ENCODE data around the gene NDUFV3.
"Not testable (repeated sequence)": the region's sequence is repeated elsewhere in the genome, so short reads cannot be mapped to it uniquely, and the experiment has no call there.

NDUFV3 gene

DNA sequence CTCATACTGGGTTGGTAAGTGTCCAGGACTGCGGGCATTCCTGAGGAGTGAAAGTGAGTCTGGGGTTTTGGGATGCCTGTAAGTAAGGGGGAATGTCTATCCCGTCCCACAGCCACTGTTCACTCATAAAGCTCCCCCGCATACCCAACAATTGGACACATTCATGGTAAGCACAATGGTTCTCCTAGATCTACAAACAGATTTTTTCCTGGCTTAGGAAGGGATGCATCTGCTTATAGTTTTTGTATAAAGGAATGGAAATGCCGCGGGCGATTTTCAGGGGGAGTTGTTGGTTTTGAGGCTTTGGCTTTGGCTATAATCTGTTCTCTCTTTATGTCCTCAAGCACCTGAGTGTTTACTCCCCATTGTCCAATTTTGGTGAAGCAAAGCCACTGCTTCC is 25.2 kb downstream of the NDUFV3 start:
- no peaks in the 10 kb centered on the region for H3K9me3 ChIP-seq (ENCODE audit: control insufficient read depth, low read length)
- H3K27me3 ChIP-seq (ENCODE audit: control insufficient read depth, insufficient read depth, low read length): no peaks in the 10 kb centered on the region
- H3K9ac ChIP-seq (ENCODE audit: low read length): no peak overlapping the region
- peaks cover 3% of the 10 kb centered on the region for H3K36me3 ChIP-seq (ENCODE audit: control insufficient read depth, insufficient read depth, low read length)
- no peak overlapping the region for H3K4me3 ChIP-seq (ENCODE audit: low read length)
- H3K4me1 ChIP-seq (ENCODE audit: control insufficient read depth, insufficient read depth, low read length): no peaks in the 10 kb centered on the region

- Histone ChIP-seq H3K4me1 (ENCODE audit: control insufficient read depth, insufficient read depth, low read length) (peaks cover 7% of the 10 kb centered on the region), H3K27me3 (ENCODE audit: control insufficient read depth, insufficient read depth, low read length) (no peaks in the 10 kb centered on the region), H3K36me3 (ENCODE audit: control insufficient read depth, insufficient read depth, low read length) (peaks cover 3% of the 10 kb centered on the region), H3K4me3 (ENCODE audit: low read length) (no peak overlapping the region), H3K9me3 (ENCODE audit: control insufficient read depth, low read length) (no peaks in the 10 kb centered on the region), H3K9ac (ENCODE audit: low read length) (no peak overlapping the region)
Measured at GRCh38 chr21:42921927-42922326, 28.8 kb downstream of the NDUFV3 start.

DNA sequence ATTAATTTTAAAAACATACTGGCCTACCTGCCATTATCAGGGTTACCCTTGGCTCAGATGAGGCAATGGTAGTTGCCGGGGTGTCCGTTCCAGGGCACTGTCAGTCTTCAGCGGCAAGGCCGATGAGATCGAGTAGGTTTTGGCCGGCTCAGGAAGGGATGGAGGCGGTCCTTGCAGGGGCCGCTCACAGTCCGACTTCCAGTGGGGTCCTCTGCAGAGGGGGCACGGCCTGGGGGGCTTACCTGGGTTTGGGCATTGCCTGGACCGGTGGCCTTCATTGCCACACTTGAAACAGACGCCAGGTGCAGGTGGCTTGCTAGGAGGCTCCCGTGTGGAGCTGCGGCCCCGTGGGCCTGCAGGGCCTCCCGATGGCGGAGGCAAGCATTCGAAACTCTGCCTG is 29.8 kb downstream of the NDUFV3 start:
- H3K36me3 ChIP-seq (ENCODE audit: control insufficient read depth, insufficient read depth, low read length): peaks cover 3% of the 10 kb centered on the region
- no peak overlapping the region for H3K9ac ChIP-seq (ENCODE audit: low read length)
- H3K4me1 ChIP-seq (ENCODE audit: control insufficient read depth, insufficient read depth, low read length): peaks cover 7% of the 10 kb centered on the region
- no peak overlapping the region for H3K4me3 ChIP-seq (ENCODE audit: low read length)
- no peaks in the 10 kb centered on the region for H3K9me3 ChIP-seq (ENCODE audit: control insufficient read depth, low read length)
- no peaks in the 10 kb centered on the region for H3K27me3 ChIP-seq (ENCODE audit: control insufficient read depth, insufficient read depth, low read length)

DNA sequence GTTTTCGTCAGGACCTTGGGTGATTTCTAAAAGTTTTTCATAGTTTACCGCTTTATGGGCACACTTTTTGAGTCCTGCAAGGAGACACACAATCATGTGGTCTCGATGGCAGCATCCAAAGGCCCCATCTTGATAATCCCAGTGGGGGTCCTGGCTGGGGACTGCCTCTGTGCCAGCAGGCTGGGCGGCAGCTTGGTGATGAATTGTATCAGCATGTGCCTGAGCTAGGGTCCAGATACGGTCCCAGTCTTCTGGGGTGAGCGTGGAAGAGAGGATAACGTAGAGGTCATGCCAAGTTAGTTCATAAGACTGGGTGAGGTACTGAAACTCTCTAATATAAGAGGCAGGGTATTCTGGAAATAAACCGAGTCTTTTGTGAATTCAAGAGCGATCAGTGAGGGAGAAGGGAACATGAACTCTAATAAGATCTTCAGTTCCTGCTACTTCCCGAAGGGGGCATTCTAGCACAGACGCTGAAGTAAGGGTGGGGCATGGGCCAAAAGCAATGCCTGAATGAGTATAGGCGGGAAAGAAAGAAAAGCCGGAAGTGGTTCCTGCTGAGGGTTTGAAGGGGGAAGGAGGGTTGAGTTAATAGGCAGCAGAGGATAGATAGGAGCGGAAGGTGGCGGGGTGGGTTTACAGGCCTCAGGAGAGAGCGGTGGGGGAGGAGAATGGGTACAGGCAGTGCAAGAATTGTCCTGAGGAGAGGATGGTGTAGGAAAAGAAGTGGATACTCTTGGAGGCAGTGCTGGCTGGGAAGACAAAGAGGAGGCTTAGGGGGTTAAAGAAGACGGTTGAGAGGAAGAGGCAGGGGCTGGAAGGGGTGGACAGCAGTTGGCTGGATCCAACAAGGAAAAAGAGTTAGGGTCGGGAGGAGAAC is 30.7 kb downstream of the NDUFV3 start:
- no peaks in the 10 kb centered on the region for H3K9me3 ChIP-seq (ENCODE audit: control insufficient read depth, low read length)
- no peak overlapping the region for H3K4me3 ChIP-seq (ENCODE audit: low read length)
- peak overlapping the region; percentile 30 for H3K9ac ChIP-seq (ENCODE audit: low read length)
- H3K36me3 ChIP-seq (ENCODE audit: control insufficient read depth, insufficient read depth, low read length): peaks cover 3% of the 10 kb centered on the region
- H3K27me3 ChIP-seq (ENCODE audit: control insufficient read depth, insufficient read depth, low read length): no peaks in the 10 kb centered on the region
- H3K4me1 ChIP-seq (ENCODE audit: control insufficient read depth, insufficient read depth, low read length): peaks cover 7% of the 10 kb centered on the region

DNA sequence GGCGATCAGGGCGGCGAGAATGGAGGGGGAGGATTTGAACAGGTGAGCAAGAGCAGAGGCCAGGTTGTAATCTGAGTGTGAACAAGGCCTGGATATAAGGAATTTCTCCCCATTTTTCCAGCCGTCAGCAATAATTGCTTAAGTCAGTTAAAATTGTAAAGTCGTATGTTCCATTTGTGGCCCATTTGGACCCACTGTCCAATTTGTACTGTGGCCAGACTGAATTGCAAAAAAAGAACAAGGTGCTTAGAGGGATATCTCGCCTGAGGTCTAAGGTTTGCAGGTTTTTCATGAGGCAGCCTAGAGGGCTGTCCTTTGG is 31.3 kb downstream of the NDUFV3 start:
- peaks cover 7% of the 10 kb centered on the region for H3K4me1 ChIP-seq (ENCODE audit: control insufficient read depth, insufficient read depth, low read length)
- H3K4me3 ChIP-seq (ENCODE audit: low read length): no peak overlapping the region
- H3K27me3 ChIP-seq (ENCODE audit: control insufficient read depth, insufficient read depth, low read length): no peaks in the 10 kb centered on the region
- H3K36me3 ChIP-seq (ENCODE audit: control insufficient read depth, insufficient read depth, low read length): peaks cover 3% of the 10 kb centered on the region
- no peaks in the 10 kb centered on the region for H3K9me3 ChIP-seq (ENCODE audit: control insufficient read depth, low read length)
- peak overlapping the region; percentile 30 for H3K9ac ChIP-seq (ENCODE audit: low read length)

DNA sequence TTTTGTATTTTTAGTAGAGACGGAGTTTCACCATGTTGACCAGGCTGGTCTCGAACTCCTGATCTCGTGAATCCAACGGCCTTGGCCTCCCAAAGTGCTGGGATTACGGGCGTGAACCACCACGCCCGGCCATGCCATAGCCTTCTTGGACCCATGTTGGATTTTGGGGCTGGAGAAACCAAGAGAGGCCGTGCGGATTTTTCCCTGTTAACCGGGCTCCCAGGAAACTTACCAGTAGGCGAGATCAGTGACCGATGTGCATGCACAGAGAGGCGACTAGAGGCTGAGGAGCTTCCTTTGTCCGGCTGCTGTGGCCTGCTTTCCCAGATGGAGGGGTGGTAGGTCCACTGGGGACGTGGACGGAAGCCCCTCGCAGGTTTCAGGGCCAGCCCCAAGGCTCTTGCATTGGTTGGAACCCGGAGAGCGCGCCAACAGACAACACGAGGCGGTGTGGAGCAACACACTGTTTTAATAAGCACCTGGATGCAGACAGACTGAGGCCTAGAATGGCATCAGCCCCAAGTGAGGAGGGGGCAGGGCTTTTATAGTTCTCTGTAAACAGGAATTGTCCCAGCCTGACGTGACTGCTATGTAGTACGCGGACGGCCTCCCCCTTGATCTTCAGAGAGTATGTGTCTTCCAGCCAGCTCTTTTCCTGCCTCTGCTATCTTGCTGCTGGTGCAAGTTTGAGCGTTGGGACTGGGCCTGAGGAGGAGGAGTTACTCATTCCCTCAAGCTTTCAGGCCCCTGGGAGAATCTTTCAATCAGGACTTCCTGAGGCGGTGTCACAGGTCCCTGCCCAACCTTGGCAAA is 32.2 kb downstream of the NDUFV3 start, which contains the start of gene ERVH48-1:
ERVH48-1 (minus strand) TSS at position 517 of the 813 bp plus-strand sequence. CDS start 6,624 bp downstream, outside the sequence.
- Histone ChIP-seq H3K4me1 (ENCODE audit: control insufficient read depth, insufficient read depth, low read length) (peaks cover 7% of the 10 kb centered on the region), H3K4me3 (ENCODE audit: low read length) (no peak within 1 kb of the TSS), H3K9me3 (ENCODE audit: control insufficient read depth, low read length) (no peaks in the 10 kb centered on the region), H3K9ac (ENCODE audit: low read length) (no peak within 1 kb of the TSS), H3K36me3 (ENCODE audit: control insufficient read depth, insufficient read depth, low read length) (no peaks in the 10 kb centered on the region), H3K27me3 (ENCODE audit: control insufficient read depth, insufficient read depth, low read length) (no peaks in the 10 kb centered on the region)

- not testable (repeated sequence) for H3K4me1 ChIP-seq (ENCODE audit: control insufficient read depth, insufficient read depth, low read length); H3K27me3 ChIP-seq (ENCODE audit: control insufficient read depth, insufficient read depth, low read length); H3K9ac ChIP-seq (ENCODE audit: low read length); H3K4me3 ChIP-seq (ENCODE audit: low read length); H3K9me3 ChIP-seq (ENCODE audit: control insufficient read depth, low read length); H3K36me3 ChIP-seq (ENCODE audit: control insufficient read depth, insufficient read depth, low read length)
Measured at GRCh38 chr21:42927474-42928200, 34.5 kb downstream of the NDUFV3 start.

DNA sequence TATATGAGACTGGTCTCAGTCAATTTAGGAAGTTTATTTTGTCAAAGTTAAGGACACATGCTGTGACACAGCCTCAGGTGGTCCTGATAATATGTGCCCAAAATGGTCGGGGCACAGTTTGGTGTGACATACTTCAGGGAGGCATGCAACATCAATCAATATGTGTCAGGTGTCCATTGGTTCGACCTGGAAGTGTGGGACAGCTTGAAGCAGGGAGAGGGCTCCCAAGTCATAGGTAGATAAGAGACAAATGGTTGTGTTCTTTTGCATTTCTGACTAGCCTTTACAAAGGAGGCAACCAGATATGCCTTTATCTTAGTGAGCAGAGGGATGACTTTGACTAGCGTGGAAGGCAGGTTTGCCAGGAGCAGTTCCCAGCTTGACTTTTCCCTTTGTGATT is 36.9 kb downstream of the NDUFV3 start:
- H3K36me3 ChIP-seq (ENCODE audit: control insufficient read depth, insufficient read depth, low read length): no peaks in the 10 kb centered on the region
- H3K27me3 ChIP-seq (ENCODE audit: control insufficient read depth, insufficient read depth, low read length): no peaks in the 10 kb centered on the region
- H3K4me3 ChIP-seq (ENCODE audit: low read length): no peak overlapping the region
- peaks cover 8% of the 10 kb centered on the region for H3K4me1 ChIP-seq (ENCODE audit: control insufficient read depth, insufficient read depth, low read length)
- no peak overlapping the region for H3K9ac ChIP-seq (ENCODE audit: low read length)
- H3K9me3 ChIP-seq (ENCODE audit: control insufficient read depth, low read length): no peaks in the 10 kb centered on the region

GRCh38 chr21:42931560-42932235 is 38.6 kb downstream of the NDUFV3 start:
- H3K9ac ChIP-seq (ENCODE audit: low read length): no peak overlapping the region
- no peaks in the 10 kb centered on the region for H3K27me3 ChIP-seq (ENCODE audit: control insufficient read depth, insufficient read depth, low read length)
- peaks cover 8% of the 10 kb centered on the region for H3K4me1 ChIP-seq (ENCODE audit: control insufficient read depth, insufficient read depth, low read length)
- H3K36me3 ChIP-seq (ENCODE audit: control insufficient read depth, insufficient read depth, low read length): no peaks in the 10 kb centered on the region
- no peaks in the 10 kb centered on the region for H3K9me3 ChIP-seq (ENCODE audit: control insufficient read depth, low read length)
- no peak overlapping the region for H3K4me3 ChIP-seq (ENCODE audit: low read length)

DNA sequence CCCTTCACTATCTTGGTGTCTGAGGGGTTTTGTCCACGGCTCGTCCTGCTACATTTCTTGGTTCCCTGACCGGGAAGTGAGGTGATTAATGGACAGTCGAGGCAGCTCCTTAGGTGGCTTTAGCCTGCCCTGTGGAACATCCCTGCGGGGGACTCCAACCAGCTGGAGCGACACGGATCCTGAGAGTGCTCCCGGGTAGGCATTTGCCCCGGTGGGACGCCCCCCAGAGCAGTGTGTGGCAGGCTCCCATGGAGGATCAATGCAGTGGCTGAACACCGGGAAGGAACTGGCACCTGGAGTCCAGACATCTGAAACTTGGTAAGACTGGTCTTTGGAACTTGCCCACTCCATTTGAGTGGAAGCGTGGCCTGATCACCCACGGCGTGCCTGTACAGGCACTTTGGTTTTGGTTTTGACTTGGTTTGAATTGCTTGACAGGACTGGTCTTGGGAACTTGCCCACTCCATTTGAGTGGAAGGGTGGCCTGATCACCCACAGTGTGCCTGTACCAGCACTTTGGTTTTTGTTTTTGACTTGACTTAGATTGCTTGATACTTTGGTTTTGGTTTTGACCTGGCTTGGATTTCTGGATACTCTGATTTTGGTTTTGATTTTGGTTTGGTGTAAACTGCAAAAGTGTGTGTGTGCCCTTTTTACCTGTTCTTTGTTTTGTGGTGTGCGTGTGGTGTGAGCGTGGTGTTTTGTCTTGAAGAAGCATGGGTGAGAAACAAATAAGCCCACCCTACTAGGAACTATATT is 39.4 kb downstream of the NDUFV3 start:
- not testable (repeated sequence) for H3K27me3 ChIP-seq (ENCODE audit: control insufficient read depth, insufficient read depth, low read length); H3K4me1 ChIP-seq (ENCODE audit: control insufficient read depth, insufficient read depth, low read length); H3K9ac ChIP-seq (ENCODE audit: low read length); H3K9me3 ChIP-seq (ENCODE audit: control insufficient read depth, low read length); H3K4me3 ChIP-seq (ENCODE audit: low read length); H3K36me3 ChIP-seq (ENCODE audit: control insufficient read depth, insufficient read depth, low read length)
